Panc1 (cell line): ENCODE data around the gene GATD1. TPM values are rescaled to one million over a fixed set of nuclear protein-coding genes. Genes with fewer than 3 reads are reported as not detected.

Source experiments
- ATAC-seq: fragments of 200-7000 bp; cut with Tn5 transposase; 2 replicates; pipeline ENCODE4 v1.9.1; 2020; ENCODE audit warnings: mild to moderate bottlenecking, moderate library complexity
- BruUV-seq: library from RNA; stranded (reverse); fragments of 400-500 nt; replicated peaks from 2 replicates; lab custom pipeline; 2021; lab: Mats Ljungman, UMichigan
- CTCF ChIA-PET: fragments of 300-600 bp; sonication (Branson Sonifier 250); formaldehyde crosslinking; loops from one replicate; lab custom pipeline; 2022; ENCODE audit warnings: antibody characterized with exemption; lab: Charles Lee
- POLR2A ChIA-PET: fragments of 300-600 bp; sonication (Branson Sonifier 250); formaldehyde crosslinking; loops from one replicate; lab custom pipeline; 2022; ENCODE audit warnings: antibody characterized with exemption; lab: Charles Lee
- DNase-seq: peaks from one replicate; pipeline ENCODE4 v3.0.0-alpha.2; 2010; ENCODE audit warnings: low read depth, low spot score
- H3K27ac ChIP-seq: 2 replicates; pipeline ENCODE4 v1.5.1; 2011; ENCODE audit warnings: mild to moderate bottlenecking, low read length, inconsistent platforms
- H3K27me3 ChIP-seq: fragments of 200-500 bp; sonication (Bioruptor generic); 2 replicates; pipeline ENCODE4 v1.6.0; 2014; ENCODE audit warnings: low read length, inconsistent platforms; ENCODE audit not compliant: control insufficient read depth, insufficient read depth
- H3K36me3 ChIP-seq: fragments of 200-500 bp; sonication (Bioruptor generic); 2 replicates; pipeline ENCODE4 v1.5.1; 2014; ENCODE audit warnings: inconsistent platforms, mild to moderate bottlenecking, low read length, moderate library complexity; ENCODE audit not compliant: control insufficient read depth, insufficient read depth
- H3K4me1 ChIP-seq: 2 replicates; pipeline ENCODE4 v1.5.1; 2011; ENCODE audit warnings: inconsistent platforms, mild to moderate bottlenecking, low read length, moderate library complexity; ENCODE audit not compliant: control insufficient read depth, insufficient read depth
- H3K4me3 ChIP-seq, 2 experiments: 2 replicates each; pipeline ENCODE4 v1.5.1; 2011 to 2012; ENCODE audit warnings: low read depth in 2 of 2, low read length in 2 of 2, mild to moderate bottlenecking in 2 of 2, inconsistent platforms in 1 of 2, moderate library complexity in 1 of 2
- H3K9me3 ChIP-seq: fragments of 200-500 bp; sonication (Bioruptor generic); 2 replicates; pipeline ENCODE4 v1.5.1; 2014; ENCODE audit warnings: low read depth, mild to moderate bottlenecking, inconsistent platforms, low read length, moderate library complexity; ENCODE audit not compliant: control insufficient read depth, insufficient read depth
- CTCF ChIP-seq: fragments of 450-650 bp; IDR thresholded peaks from 2 replicates; pipeline ENCODE4 v1.5.1; 2017; ENCODE audit warnings: mild to moderate bottlenecking
- POLR2AphosphoS5 ChIP-seq: IDR thresholded peaks from 2 replicates; pipeline ENCODE4 v1.6.1; 2012; ENCODE audit warnings: mild to moderate bottlenecking, low read depth, low read length, moderate library complexity
- REST ChIP-seq, 2 experiments: IDR thresholded peaks; 2 replicates each; pipeline ENCODE4 v1.6.1; 2011 to 2012; ENCODE audit warnings: low read depth in 2 of 2, control low read depth in 1 of 2, low read length in 1 of 2, mild to moderate bottlenecking in 1 of 2, moderate library complexity in 1 of 2; ENCODE audit not compliant: insufficient read depth in 1 of 2
- SIN3A ChIP-seq: IDR thresholded peaks from 2 replicates; pipeline ENCODE4 v1.6.1; 2012; ENCODE audit warnings: low read depth, mild to moderate bottlenecking, low read length, moderate library complexity, borderline replicate concordance; ENCODE audit not compliant: insufficient read depth
- TCF7L2 ChIP-seq: IDR thresholded peaks from 2 replicates; pipeline ENCODE4 v1.6.1; 2011; ENCODE audit warnings: mild to moderate bottlenecking, low read depth, low read length, inconsistent platforms
- in situ Hi-C: cut with HindIII; loops from 2 replicates; pipeline ENCODE4 v1.10.0; 2016; ENCODE audit warnings: low sequenced_read_pairs, low pct_unique_long_range_greater_than_20kb
- intact Hi-C: fragments of 100-400 bp; cut with micrococcal nuclease; formaldehyde crosslinking; loops from one replicate; pipeline ENCODE4 v1.10.0; 2022; ENCODE audit not compliant: unreplicated experiment
- total RNA-seq: library from RNA; stranded (reverse); gene quantifications from one replicate; pipeline ENCODE4 v1.2.1, GENCODE V29; 2021; ENCODE audit not compliant: unreplicated experiment

The GATD1 gene
- total RNA-seq, 1 experiment from 2014 or later, result 229 TPM

- Histone ChIP-seq H3K27ac (peak overlapping the region; percentile 88), H3K36me3 (no peaks in the 10 kb centered on the region), H3K27me3 (no peaks in the 10 kb centered on the region), H3K9me3 (no peaks in the 10 kb centered on the region), H3K4me1 (peaks cover 20% of the 10 kb centered on the region), H3K4me3 (peak overlapping the region; percentile 83 to 87)
- in situ Hi-C loops (no loop called here), intact Hi-C loops (no loop called here)
- TF ChIP-seq CTCF (no peak), TCF7L2 (no peak), REST (IDR thresholded peaks at IDR 0.05; ENCODE audit: insufficient read depth in 1 of 2, low read depth in 2 of 2, low read length in 1 of 2) (no peak), SIN3A (no peak), POLR2AphosphoS5 (no peak)
- BruUV-seq, result no TSS peak
- POLR2A ChIA-PET, result no interaction called here
- CTCF ChIA-PET, result interaction anchor here (0.7 kb wide), 2 partner anchors 10 to 28 kb away, joined by 3 to 4 read pairs; no protein-coding TSS in a partner anchor
- ATAC-seq (peak; percentile 70), DNase-seq (no peak)
Observed at GRCh38 chr11:746289-747157, 30.8 kb downstream of the GATD1 start.

GRCh38 chr11:745428-745827, 31.9 kb downstream of the GATD1 start:
- ATAC-seq (no peak), DNase-seq (no peak)
- intact Hi-C loops (no loop called here), in situ Hi-C loops (no loop called here)
- Histone ChIP-seq H3K9me3 (no peaks in the 10 kb centered on the region), H3K27ac (no peak overlapping the region), H3K4me3 (no peak overlapping the region), H3K36me3 (no peaks in the 10 kb centered on the region), H3K4me1 (peaks cover 20% of the 10 kb centered on the region), H3K27me3 (no peaks in the 10 kb centered on the region)
- BruUV-seq, result TSS peak; percentile 74
- ChIA-PET CTCF (interaction anchor here (0.7 kb wide), 4 partner anchors 17 to 29 kb away, joined by 3 to 6 read pairs (median 4); no protein-coding TSS in a partner anchor), POLR2A (interaction anchor here (0.6 kb wide), 1 partner anchor 169 kb away, joined by 5 read pairs; the partner anchor contains the start of gene PHRF1)
- no peak for TF ChIP-seq POLR2AphosphoS5
- TF ChIP-seq REST (IDR thresholded peaks at IDR 0.05; ENCODE audit: insufficient read depth in 1 of 2, low read depth in 2 of 2, low read length in 1 of 2), result no peak
- TF ChIP-seq TCF7L2, result no peak
